Gastrocnemius medialis (tissue), 4 donors: ENCODE measurements around the gene MDM2. TPM values are rescaled to one million over a fixed set of nuclear protein-coding genes. Genes with fewer than 3 reads are reported as not detected.

Source experiments
- ATAC-seq, 2 donors: fragments of 150-250 bp; one replicate each; pipeline ENCODE4 v1.9.1; 2016
- DNase-seq, 2 donors: peaks; one replicate each; pipeline ENCODE4 v3.0.0-alpha.2; 2019
- H3K27ac ChIP-seq, 4 donors: fragments of 200-600 bp; sonication (generic); 1 replicate in 1 of 4; 2 replicates in 3 of 4; pipeline ENCODE4 v1.5.1; 2016 to 2018; ENCODE audit warnings: mild to moderate bottlenecking in 2 of 4, moderate library complexity in 1 of 4
- H3K27me3 ChIP-seq, 3 donors: fragments of 200-600 bp; sonication (generic) in 2 of 3; 1 replicate in 1 of 3; 2 replicates in 2 of 3; pipeline versions ENCODE4 v1.5.1 to v1.6.0; 2016 to 2019; ENCODE audit warnings: mild to moderate bottlenecking in 1 of 3, moderate library complexity in 1 of 3
- H3K36me3 ChIP-seq, 2 donors: fragments of 200-600 bp; sonication (generic) in 1 of 2; one replicate each; pipeline ENCODE4 v1.5.1; 2017 to 2018
- H3K4me1 ChIP-seq, 2 donors: fragments of 200-600 bp; sonication (generic) in 1 of 2; one replicate each; pipeline ENCODE4 v1.5.1; 2016 to 2017; ENCODE audit warnings: mild to moderate bottlenecking in 2 of 2
- H3K4me3 ChIP-seq, 4 donors: fragments of 200-600 bp; sonication (generic) in 3 of 4; 1 replicate in 1 of 4; 2 replicates in 3 of 4; pipeline ENCODE4 v1.5.1; 2016 to 2019; ENCODE audit warnings: mild to moderate bottlenecking in 2 of 4
- H3K9me3 ChIP-seq, 3 donors: fragments of 200-600 bp; sonication (generic) in 2 of 3; 1 replicate in 1 of 3; 2 replicates in 2 of 3; pipeline ENCODE4 v1.5.1; 2016 to 2019
- CTCF ChIP-seq, 5 experiments: fragments of 450-650 bp in 3 of 5; fragments of 200-600 bp in 2 of 5; sonication (generic) in 2 of 5; IDR thresholded peaks in 4 of 5; conservative IDR thresholded peaks in 1 of 5; 1 replicate in 4 of 5; 2 replicates in 1 of 5; pipeline ENCODE4 v1.5.1; 2016 to 2019; ENCODE audit warnings: antibody characterized with exemption in 5 of 5, mild to moderate bottlenecking in 3 of 5, moderate library complexity in 3 of 5
- POLR2A ChIP-seq, 2 donors: fragments of 450-650 bp; IDR thresholded peaks; one replicate each; pipeline ENCODE4 v1.6.1; 2017; ENCODE audit warnings: antibody characterized with exemption in 2 of 2, mild to moderate bottlenecking in 2 of 2, moderate library complexity in 2 of 2
- in situ Hi-C, 4 donors: fragments of 200-750 bp; cut with MboI; loops; one replicate each; pipeline versions ENCODE4 v1.15.0 to v1.8.0; 2017; ENCODE audit warnings: low sequenced_read_pairs in 4 of 4
- intact Hi-C: fragments of 100-400 bp; cut with DNase I; formaldehyde crosslinking; loops from one replicate; pipeline ENCODE4 v1.15.1; 2023; ENCODE audit warnings: low total_unique reads
- total RNA-seq, 4 donors: library from RNA; depleted of rRNA; stranded (reverse); fragments of >200 nt; gene quantifications; one replicate each; pipeline versions ENCODE4 v1.1.0 to v1.2.3, GENCODE V29; 2016

The MDM2 gene
- total RNA-seq, 4 donors from 2014 or later: 61.6 to 92.2 (median 70.0) TPM

- Histone ChIP-seq H3K27ac (no peak overlapping the region), H3K36me3 (peaks cover 0 to 25% of the 10 kb centered on the region in 2 donors), H3K27me3 (no peaks in the 10 kb centered on the region), H3K4me3 (no peak overlapping the region), H3K9me3 (no peaks in the 10 kb centered on the region), H3K4me1 (no peaks in the 10 kb centered on the region)
- ATAC-seq (no peak), DNase-seq (no peak)
- intact Hi-C loops: no loop called here
- in situ Hi-C loops: loop anchor here in 1 of 4 donors (25.0 kb wide), 1 partner anchor 742 kb away; the partner anchor contains the start of gene CCT2
- TF ChIP-seq POLR2A (IDR thresholded peaks at IDR 0.05) (no peak), CTCF (IDR thresholded peaks at IDR 0.05 in 4 of 5, conservative IDR thresholded peaks at IDR 0.05 in 1 of 5) (no peak)
These were observed 37.1 kb downstream of the MDM2 start for GRCh38 chr12:68844788-68845695.

GRCh38 chr12:68846811-68847210, 38.8 kb downstream of the MDM2 start:
- Histone ChIP-seq H3K27ac (no peak overlapping the region), H3K27me3 (no peaks in the 10 kb centered on the region), H3K4me3 (no peak overlapping the region), H3K4me1 (no peaks in the 10 kb centered on the region), H3K36me3 (peaks cover 0 to 8% of the 10 kb centered on the region in 2 donors), H3K9me3 (no peaks in the 10 kb centered on the region)
- in situ Hi-C loops (loop anchor here in 1 of 4 donors (25.0 kb wide), 1 partner anchor 740 kb away; the partner anchor contains the start of gene CCT2), intact Hi-C loops (no loop called here)
- ATAC-seq (no peak), DNase-seq (no peak)
- TF ChIP-seq CTCF (IDR thresholded peaks at IDR 0.05 in 4 of 5, conservative IDR thresholded peaks at IDR 0.05 in 1 of 5): no peak
- TF ChIP-seq POLR2A (IDR thresholded peaks at IDR 0.05): no peak

- ATAC-seq (no peak), DNase-seq (no peak)
- intact Hi-C loops: no loop called here
- in situ Hi-C loops: loop anchor here in 1 of 4 donors (25.0 kb wide), 1 partner anchor 212 kb away; no protein-coding TSS in a partner anchor
- Histone ChIP-seq H3K27me3 (no peaks in the 10 kb centered on the region), H3K36me3 (no peaks in the 10 kb centered on the region), H3K27ac (no peak overlapping the region), H3K4me3 (no peak overlapping the region), H3K4me1 (no peaks in the 10 kb centered on the region), H3K9me3 (no peaks in the 10 kb centered on the region)
- no peak for TF ChIP-seq POLR2A (IDR thresholded peaks at IDR 0.05)
- no peak for TF ChIP-seq CTCF (IDR thresholded peaks at IDR 0.05 in 4 of 5, conservative IDR thresholded peaks at IDR 0.05 in 1 of 5)
These were observed 42.4 kb downstream of the MDM2 start for GRCh38 chr12:68850390-68850789.

- ATAC-seq: no peak
- in situ Hi-C loops: loop anchor here in 1 of 4 donors (25.0 kb wide), 1 partner anchor 211 kb away; no protein-coding TSS in a partner anchor
- H3K4me3 ChIP-seq: no peak overlapping the region
- no peak for TF ChIP-seq CTCF (IDR thresholded peaks at IDR 0.05 in 4 of 5, conservative IDR thresholded peaks at IDR 0.05 in 1 of 5)
- H3K27ac ChIP-seq: no peak overlapping the region
- DNase-seq: no peak
- intact Hi-C loops: no loop called here
- H3K9me3 ChIP-seq: no peaks in the 10 kb centered on the region
- H3K27me3 ChIP-seq: no peaks in the 10 kb centered on the region
- no peaks in the 10 kb centered on the region for H3K4me1 ChIP-seq
- no peaks in the 10 kb centered on the region for H3K36me3 ChIP-seq
These were observed 43.8 kb downstream of the MDM2 start for GRCh38 chr12:68851592-68852306.
